ENCODE measurements around the gene NHLRC1. TPM values are rescaled to one million over a fixed set of nuclear protein-coding genes. Genes with fewer than 3 reads are reported as not detected.

NHLRC1 gene
- total and polyA plus RNA-seq, 5 experiments from 2014 or later, result 0.19 to 2.1 (median 1.8) TPM

GRCh38 chr6:18135171-18135570 lies 12.7 kb upstream of the NHLRC1 start:
- no peak for ATAC-seq
- H3K36me3 Mint-ChIP-seq, result peaks cover 0 to 77% (median 47%) of the 10 kb centered on the region in 3 donors

GRCh38 chr6:18132346-18132745 lies 9.9 kb upstream of the NHLRC1 start:
- POLR2A ChIA-PET, result no interaction called here
- no peak overlapping the region for H3K4me3 Mint-ChIP-seq
- no peaks in the 10 kb centered on the region for H3K27me3 Mint-ChIP-seq

More at GRCh38 chr6:18135171-18135570, 12.7 kb upstream of the NHLRC1 start:
- Mint-ChIP-seq H3K4me3 (no peak overlapping the region), H3K4me1 (peaks cover 0 to 6% (median 2%) of the 10 kb centered on the region in 4 donors), H3K9me3 (no peaks in the 10 kb centered on the region), H3K27me3 (no peaks in the 10 kb centered on the region), H3K27ac (no peak overlapping the region)
- DNase-seq, result no peak
- POLR2A ChIA-PET, result no interaction called here

GRCh38 chr6:18126121-18126520 lies 3.6 kb upstream of the NHLRC1 start:
- Mint-ChIP-seq H3K27ac (no peak overlapping the region), H3K4me3 (no peak overlapping the region), H3K27me3 (peaks cover 0 to 3% (median 0%) of the 10 kb centered on the region in 5 donors), H3K36me3 (peaks cover 3 to 23% (median 23%) of the 10 kb centered on the region in 3 donors), H3K4me1 (peaks cover 7 to 16% (median 12%) of the 10 kb centered on the region in 4 donors), H3K9me3 (peaks cover 0 to 8% (median 2%) of the 10 kb centered on the region in 9 donors)
- POLR2A ChIA-PET, result interaction anchor here (0.6 kb wide), 1 partner anchor 16 kb away, joined by 3 read pairs; no protein-coding TSS in a partner anchor
- DNase-seq, result no peak
- ATAC-seq, result no peak

More at GRCh38 chr6:18132346-18132745, 9.9 kb upstream of the NHLRC1 start:
- no peak for DNase-seq
- ATAC-seq, result no peak
- Mint-ChIP-seq H3K36me3 (peaks cover 0 to 75% (median 42%) of the 10 kb centered on the region in 3 donors), H3K4me1 (peaks cover 0 to 6% (median under 1%) of the 10 kb centered on the region in 4 donors), H3K9me3 (no peaks in the 10 kb centered on the region), H3K27ac (peak overlapping the region in 1 of 10 donors; percentile 40)

DNA sequence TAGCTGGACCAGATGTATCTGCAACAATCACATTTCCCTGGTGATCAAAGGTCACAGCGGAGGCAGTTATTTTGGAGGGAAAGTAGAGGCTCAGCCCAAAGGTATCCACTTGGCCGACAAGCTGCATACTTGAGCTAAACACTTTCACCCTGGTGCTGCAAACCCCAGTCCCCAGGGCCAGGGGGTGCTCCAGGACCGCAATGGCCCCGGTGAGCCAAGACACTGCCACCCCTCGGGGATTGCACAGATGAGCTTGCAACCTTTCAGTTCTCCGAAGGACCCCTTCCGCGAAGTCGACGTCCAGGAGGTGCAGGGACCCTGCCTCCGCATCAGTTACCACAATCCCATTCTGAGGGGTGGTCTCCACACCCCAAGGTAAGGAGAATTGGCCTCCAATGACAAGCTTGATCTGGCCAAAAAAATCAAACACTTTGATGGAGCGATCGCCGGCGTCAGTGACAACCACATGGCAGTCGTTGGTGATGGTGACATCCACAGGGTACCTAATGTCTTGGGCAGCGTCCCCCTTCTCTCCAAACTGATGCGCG lies 823 bp downstream of the NHLRC1 start:
- peaks cover 0 to 5% (median 3%) of the 10 kb centered on the region in 5 donors for H3K27me3 Mint-ChIP-seq
- POLR2A ChIA-PET, result interaction anchor here (1.1 kb wide), 1 partner anchor 11 kb away, joined by 6 read pairs; no protein-coding TSS in a partner anchor
- peaks cover 7 to 16% (median 12%) of the 10 kb centered on the region in 4 donors for H3K4me1 Mint-ChIP-seq
- peak overlapping the region; percentile 41 to 95 (median 74) for H3K4me3 Mint-ChIP-seq
- DNase-seq (no peak), ATAC-seq (no peak)
- H3K27ac Mint-ChIP-seq, result peak overlapping the region in 4 of 10 donors; percentile 17 to 79 (median 43)
- H3K36me3 Mint-ChIP-seq, result peaks cover 3 to 28% (median 16%) of the 10 kb centered on the region in 3 donors
- H3K9me3 Mint-ChIP-seq, result peaks cover 0 to 44% (median 9%) of the 10 kb centered on the region in 9 donors

- peaks cover 7 to 26% (median 25%) of the 10 kb centered on the region in 4 donors for H3K4me1 Mint-ChIP-seq
- ATAC-seq (no peak), DNase-seq (no peak)
- no peak overlapping the region for H3K4me3 Mint-ChIP-seq
- peaks cover 0 to 44% (median 9%) of the 10 kb centered on the region in 9 donors for H3K9me3 Mint-ChIP-seq
- peaks cover 0 to 6% (median 5%) of the 10 kb centered on the region in 5 donors for H3K27me3 Mint-ChIP-seq
- H3K27ac Mint-ChIP-seq, result no peak overlapping the region
- peaks cover 3 to 28% (median 16%) of the 10 kb centered on the region in 3 donors for H3K36me3 Mint-ChIP-seq
- POLR2A ChIA-PET, result interaction anchor here (0.8 kb wide), 1 partner anchor 11 kb away, joined by 3 read pairs; no protein-coding TSS in a partner anchor
Observed at GRCh38 chr6:18119236-18119635, 3.2 kb downstream of the NHLRC1 start.

DNA sequence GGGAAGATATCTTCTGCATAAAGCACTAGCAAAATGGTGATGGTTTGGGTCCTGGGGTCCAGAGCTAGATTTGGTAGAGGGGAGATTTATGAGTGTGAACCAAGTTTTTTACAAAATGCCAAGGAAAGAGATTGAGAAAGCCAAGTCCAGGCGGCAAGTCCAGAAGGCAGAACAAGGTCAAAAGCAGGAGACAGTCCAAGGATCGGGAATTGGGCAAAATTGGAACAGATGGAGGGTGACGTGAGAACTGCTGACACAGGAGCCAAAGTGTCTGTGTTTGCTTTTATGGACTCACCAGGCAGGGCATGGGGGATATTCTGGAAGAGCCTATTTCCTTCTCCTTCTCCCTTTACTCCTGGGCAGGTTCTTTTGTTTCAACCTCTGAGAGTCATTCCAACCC lies 4.1 kb downstream of the NHLRC1 start:
- DNase-seq (no peak), ATAC-seq (no peak)
- Mint-ChIP-seq H3K4me3 (no peak overlapping the region), H3K27ac (no peak overlapping the region), H3K27me3 (peaks cover 4 to 10% (median 5%) of the 10 kb centered on the region in 5 donors), H3K4me1 (peaks cover 7 to 28% (median 25%) of the 10 kb centered on the region in 4 donors), H3K36me3 (peaks cover 3 to 28% (median 16%) of the 10 kb centered on the region in 3 donors), H3K9me3 (peaks cover 0 to 44% (median 9%) of the 10 kb centered on the region in 9 donors)
- POLR2A ChIA-PET, result no interaction called here

- DNase-seq (no peak), ATAC-seq (no peak)
- H3K4me1 Mint-ChIP-seq, result peaks cover 0 to 19% (median 18%) of the 10 kb centered on the region in 4 donors
- peaks cover 3 to 28% (median 16%) of the 10 kb centered on the region in 3 donors for H3K36me3 Mint-ChIP-seq
- POLR2A ChIA-PET, result no interaction called here
- no peak overlapping the region for H3K27ac Mint-ChIP-seq
- H3K9me3 Mint-ChIP-seq, result peaks cover 0 to 39% (median 9%) of the 10 kb centered on the region in 9 donors
- peaks cover 5 to 14% (median 7%) of the 10 kb centered on the region in 5 donors for H3K27me3 Mint-ChIP-seq
- H3K4me3 Mint-ChIP-seq, result no peak overlapping the region
Observed at GRCh38 chr6:18117136-18117535, 5.3 kb downstream of the NHLRC1 start.

GRCh38 chr6:18115356-18115755 lies 7.1 kb downstream of the NHLRC1 start:
- ATAC-seq (no peak), DNase-seq (peak in 1 of 10 donors; percentile 2)
- H3K4me3 Mint-ChIP-seq, result no peak overlapping the region
- peaks cover 0 to 29% (median 7%) of the 10 kb centered on the region in 9 donors for H3K9me3 Mint-ChIP-seq
- peaks cover 7 to 25% (median 10%) of the 10 kb centered on the region in 5 donors for H3K27me3 Mint-ChIP-seq
- no peak overlapping the region for H3K27ac Mint-ChIP-seq
- POLR2A ChIA-PET, result no interaction called here
- peaks cover 3 to 19% (median 13%) of the 10 kb centered on the region in 3 donors for H3K36me3 Mint-ChIP-seq
- H3K4me1 Mint-ChIP-seq, result peaks cover 0 to 19% (median 10%) of the 10 kb centered on the region in 4 donors

DNA sequence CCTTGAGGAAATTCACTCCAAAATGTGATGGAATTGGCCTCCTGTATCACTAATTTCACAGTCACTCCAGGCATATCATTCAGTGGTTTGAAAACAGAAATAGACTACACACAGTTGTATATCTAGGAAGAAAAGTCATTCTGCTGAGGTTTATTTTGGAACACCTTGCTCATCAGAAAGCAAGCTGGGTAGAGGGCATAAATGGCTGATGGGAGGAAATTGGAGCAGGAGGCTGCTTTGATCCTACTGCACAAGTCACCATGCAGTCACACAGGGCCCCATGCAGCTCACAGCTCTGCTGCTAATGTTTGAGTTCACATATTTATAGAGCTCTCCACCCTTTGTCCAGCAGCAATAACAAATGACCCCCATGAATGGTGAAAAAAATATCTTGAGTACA lies 12.3 kb downstream of the NHLRC1 start:
- POLR2A ChIA-PET, result no interaction called here
- Mint-ChIP-seq H3K9me3 (peaks cover 7 to 29% (median 17%) of the 10 kb centered on the region in 9 donors), H3K27ac (no peak overlapping the region), H3K4me3 (no peak overlapping the region), H3K27me3 (peaks cover 5 to 34% (median 12%) of the 10 kb centered on the region in 5 donors), H3K4me1 (peaks cover 0 to 11% (median 3%) of the 10 kb centered on the region in 4 donors), H3K36me3 (peaks cover 0 to 19% (median 7%) of the 10 kb centered on the region in 3 donors)
- ATAC-seq, result no peak
- DNase-seq, result no peak

DNA sequence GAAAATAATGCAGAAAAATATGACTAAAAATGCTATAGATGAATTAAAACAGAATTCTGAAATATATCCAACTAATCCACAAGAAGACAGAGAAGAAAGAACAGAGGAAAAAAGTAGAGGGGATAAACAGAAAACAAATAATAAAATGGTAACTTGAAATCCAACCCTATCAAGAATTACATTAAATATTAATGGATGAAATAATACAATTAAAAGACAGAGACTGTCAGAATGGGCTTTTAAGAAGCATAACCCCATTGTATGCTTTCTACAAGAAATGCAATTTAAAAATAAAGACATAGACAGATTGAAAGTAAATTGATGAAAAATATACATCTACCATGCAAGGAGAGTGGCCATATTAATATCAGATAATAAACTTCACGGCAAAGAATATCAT lies 15.4 kb downstream of the NHLRC1 start:
- POLR2A ChIA-PET, result no interaction called here
- no peak for DNase-seq
- Mint-ChIP-seq H3K27ac (no peak overlapping the region), H3K36me3 (peaks cover 0 to 23% (median 7%) of the 10 kb centered on the region in 3 donors), H3K9me3 (peaks cover 7 to 35% (median 17%) of the 10 kb centered on the region in 9 donors), H3K27me3 (peaks cover 9 to 36% (median 13%) of the 10 kb centered on the region in 5 donors), H3K4me3 (no peak overlapping the region), H3K4me1 (no peaks in the 10 kb centered on the region)
- ATAC-seq, result no peak

DNA sequence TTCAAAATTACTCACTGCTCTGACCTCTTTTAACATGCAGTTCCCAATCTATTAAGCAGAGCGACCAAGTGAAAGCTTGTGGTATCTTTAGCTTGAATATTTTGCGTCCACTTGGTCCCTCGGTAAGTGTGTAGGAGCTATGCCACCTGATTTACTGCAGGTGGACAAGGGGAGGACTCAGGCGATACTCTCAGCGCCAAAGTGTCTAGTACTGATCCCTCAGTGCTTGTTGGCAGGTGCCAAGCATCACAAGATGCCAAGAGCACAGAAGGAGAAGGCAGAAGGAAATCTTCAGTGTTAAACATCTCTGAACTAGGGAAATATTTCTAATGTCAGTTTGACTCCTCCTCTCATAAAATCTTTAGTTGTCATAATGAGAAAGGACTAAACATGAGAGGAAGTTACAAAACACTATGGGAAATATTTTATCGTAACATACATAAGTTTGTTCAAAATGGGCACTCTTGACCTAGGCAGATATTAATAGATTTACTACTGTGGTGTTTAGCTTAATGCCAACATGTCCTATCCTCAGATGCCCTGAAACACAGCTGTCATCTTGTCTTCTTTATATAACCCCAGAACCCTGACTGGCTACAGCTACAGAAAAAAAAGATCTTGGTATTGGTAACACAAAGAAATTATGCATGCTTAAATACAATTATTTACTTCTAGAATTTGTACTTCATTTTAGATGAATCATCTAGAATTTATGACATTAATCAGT lies 19.5 kb downstream of the NHLRC1 start:
- DNase-seq, result no peak
- Mint-ChIP-seq H3K36me3 (peaks cover 0 to 23% (median 5%) of the 10 kb centered on the region in 3 donors), H3K27ac (no peak overlapping the region), H3K4me3 (no peak overlapping the region), H3K9me3 (peaks cover 7 to 32% (median 17%) of the 10 kb centered on the region in 9 donors), H3K27me3 (peaks cover 5 to 30% (median 15%) of the 10 kb centered on the region in 5 donors), H3K4me1 (no peaks in the 10 kb centered on the region)
- POLR2A ChIA-PET, result no interaction called here
- ATAC-seq, result no peak

DNA sequence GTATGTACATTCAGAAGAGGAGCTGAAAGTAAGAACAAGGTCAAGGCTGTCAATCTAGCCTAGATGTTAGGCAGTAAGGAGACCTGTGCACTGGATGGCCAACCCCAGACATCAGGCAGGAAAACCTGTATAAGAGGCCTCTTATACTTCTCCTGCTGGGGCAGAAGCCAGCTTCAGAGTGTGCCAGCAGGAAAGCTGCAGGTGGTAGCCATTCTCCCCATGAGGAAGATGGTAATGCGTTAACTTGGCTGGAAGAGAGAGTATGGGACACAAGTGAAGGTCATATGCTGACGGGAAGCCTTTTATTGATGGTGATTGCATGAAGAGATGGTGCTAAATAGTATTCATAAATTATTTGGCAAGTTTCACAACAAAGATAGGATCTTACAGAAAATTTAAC lies 20.6 kb downstream of the NHLRC1 start:
- Mint-ChIP-seq H3K4me3 (no peak overlapping the region), H3K4me1 (no peaks in the 10 kb centered on the region), H3K9me3 (peaks cover 3 to 25% (median 12%) of the 10 kb centered on the region in 9 donors), H3K27me3 (peaks cover 5 to 37% (median 15%) of the 10 kb centered on the region in 5 donors), H3K36me3 (peaks cover 0 to 17% (median under 1%) of the 10 kb centered on the region in 3 donors), H3K27ac (no peak overlapping the region)
- POLR2A ChIA-PET, result no interaction called here
- no peak for DNase-seq
- no peak for ATAC-seq

- Mint-ChIP-seq H3K36me3 (peaks cover 0 to 13% (median 0%) of the 10 kb centered on the region in 3 donors), H3K4me3 (no peak overlapping the region), H3K9me3 (peaks cover 1 to 20% (median 7%) of the 10 kb centered on the region in 9 donors), H3K27me3 (peaks cover 5 to 37% (median 15%) of the 10 kb centered on the region in 5 donors), H3K4me1 (no peaks in the 10 kb centered on the region), H3K27ac (no peak overlapping the region)
- POLR2A ChIA-PET, result no interaction called here
- ATAC-seq, result no peak
- DNase-seq, result no peak
Observed at GRCh38 chr6:18101271-18101670, 21.2 kb downstream of the NHLRC1 start.
